HG03354 (cell line): ENCODE data around the gene TXNRD3.
"Not testable (repeated sequence)": the region's sequence is repeated elsewhere in the genome, so short reads cannot be mapped to it uniquely, and the experiment has no call there.

Experiments
- ATAC-seq: cut with Tn5 transposase; IDR thresholded peaks from one replicate; pipeline ENCODE4 v1.9.1; 2021; ENCODE audit warnings: mild to moderate bottlenecking; ENCODE audit not compliant: unreplicated experiment, poor library complexity, severe bottlenecking

TXNRD3 gene

GRCh38 chr3:126609909-126610308 lies 45.0 kb downstream of the TXNRD3 start:
- ATAC-seq = no peak

- no peak for ATAC-seq
These were observed 47.6 kb downstream of the TXNRD3 start for GRCh38 chr3:126607214-126607908.

- no peak for ATAC-seq
These were observed 48.9 kb downstream of the TXNRD3 start for GRCh38 chr3:126606001-126606400.

- ATAC-seq = no peak
These were observed 50.2 kb downstream of the TXNRD3 start for GRCh38 chr3:126604691-126605090.

GRCh38 chr3:126599101-126599500 lies 55.8 kb downstream of the TXNRD3 start:
- no peak for ATAC-seq

GRCh38 chr3:126595479-126595878 lies 59.4 kb downstream of the TXNRD3 start:
- ATAC-seq = not testable (repeated sequence)

GRCh38 chr3:126591515-126591914 lies 63.4 kb downstream of the TXNRD3 start:
- ATAC-seq = not testable (repeated sequence)

- ATAC-seq = no peak
These were observed 72.6 kb downstream of the TXNRD3 start for GRCh38 chr3:126582311-126582710.

GRCh38 chr3:126581569-126581968 lies 73.4 kb downstream of the TXNRD3 start:
- ATAC-seq = no peak

GRCh38 chr3:126580746-126581145 lies 74.2 kb downstream of the TXNRD3 start:
- no peak for ATAC-seq

GRCh38 chr3:126578702-126579101 lies 76.2 kb downstream of the TXNRD3 start:
- no peak for ATAC-seq

- no peak for ATAC-seq
These were observed 77.7 kb downstream of the TXNRD3 start for GRCh38 chr3:126577261-126577660.

- ATAC-seq = no peak
These were observed 81.3 kb downstream of the TXNRD3 start for GRCh38 chr3:126573492-126574117.

- no peak for ATAC-seq
These were observed 83.8 kb downstream of the TXNRD3 start for GRCh38 chr3:126571078-126571477.

GRCh38 chr3:126570103-126570541 lies 84.8 kb downstream of the TXNRD3 start:
- ATAC-seq = no peak

GRCh38 chr3:126569390-126569975 lies 85.4 kb downstream of the TXNRD3 start:
- no peak for ATAC-seq

GRCh38 chr3:126568776-126569342 lies 86.1 kb downstream of the TXNRD3 start:
- no peak for ATAC-seq

GRCh38 chr3:126567696-126568438 lies 87.1 kb downstream of the TXNRD3 start:
- no peak for ATAC-seq

- ATAC-seq = no peak
These were observed 92.1 kb downstream of the TXNRD3 start for GRCh38 chr3:126562737-126563276.
